A673 (cell line): ENCODE results near the gene IDH1. TPM values are rescaled to one million over a fixed set of nuclear protein-coding genes. Genes with fewer than 3 reads are reported as not detected.

Experiments
- BruUV-seq: library from RNA; stranded (reverse); fragments of 400-500 nt; replicated peaks from 2 replicates; lab custom pipeline; 2021; lab: Mats Ljungman, UMichigan
- CTCF ChIA-PET: fragments of 300-600 bp; sonication (Branson Sonifier 250); formaldehyde crosslinking; loops from one replicate; lab custom pipeline; 2022; ENCODE audit warnings: antibody characterized with exemption; lab: Charles Lee
- POLR2A ChIA-PET: fragments of 300-600 bp; sonication (Branson Sonifier 250); formaldehyde crosslinking; loops from one replicate; lab custom pipeline; 2022; ENCODE audit warnings: antibody characterized with exemption; ENCODE audit not compliant: low non-redundant PET; lab: Charles Lee
- DNase-seq: peaks from one replicate; pipeline ENCODE4 v3.0.0-alpha.2; 2015; ENCODE audit warnings: low spot score
- H3K27ac ChIP-seq: fragments of 200-600 bp; sonication (generic); 2 replicates; pipeline ENCODE4 v1.5.1; 2016; ENCODE audit warnings: mixed run types, low read depth, mild to moderate bottlenecking, mixed read lengths, antibody characterized with exemption, low read length; ENCODE audit not compliant: poor library complexity, severe bottlenecking
- H3K27me3 ChIP-seq: fragments of 200-600 bp; sonication (generic); replicated peaks from 2 replicates; pipeline ENCODE4 v1.6.1; 2017; ENCODE audit warnings: mixed run types, low read depth, mild to moderate bottlenecking, mixed read lengths, antibody characterized with exemption, low read length; ENCODE audit not compliant: insufficient read depth, poor library complexity
- H3K36me3 ChIP-seq: fragments of 200-600 bp; sonication (generic); 2 replicates; pipeline ENCODE4 v1.6.1; 2016; ENCODE audit warnings: mixed run types, mild to moderate bottlenecking, mixed read lengths, antibody characterized with exemption, low read length; ENCODE audit not compliant: insufficient read depth, poor library complexity, severe bottlenecking
- H3K4me1 ChIP-seq: fragments of 200-600 bp; sonication (generic); 2 replicates; pipeline ENCODE4 v1.6.1; 2017; ENCODE audit warnings: mixed run types, mild to moderate bottlenecking, mixed read lengths, antibody characterized with exemption, low read length; ENCODE audit not compliant: insufficient read depth, poor library complexity, severe bottlenecking
- H3K4me3 ChIP-seq: fragments of 200-600 bp; sonication (generic); 2 replicates; pipeline ENCODE4 v1.5.1; 2016; ENCODE audit warnings: low read depth, mixed run types, mild to moderate bottlenecking, mixed read lengths, low read length; ENCODE audit not compliant: poor library complexity, severe bottlenecking
- H3K9me3 ChIP-seq: fragments of 200-600 bp; sonication (generic); 2 replicates; pipeline ENCODE4 v1.6.1; 2016; ENCODE audit warnings: mixed run types, low read depth, mild to moderate bottlenecking, mixed read lengths, antibody characterized with exemption, low read length; ENCODE audit not compliant: poor library complexity, severe bottlenecking
- CTCF ChIP-seq: fragments of 300-800, 200-600 bp; sonication (generic); conservative IDR thresholded peaks from 2 replicates; pipeline ENCODE4 v1.5.1; 2017; ENCODE audit warnings: low read depth, mild to moderate bottlenecking, antibody characterized with exemption, low read length, moderate library complexity, mixed read lengths
- EZH2 ChIP-seq: fragments of 200-600 bp; sonication (generic); IDR thresholded peaks from 2 replicates; pipeline ENCODE4 v1.6.1; 2017; ENCODE audit warnings: borderline replicate concordance, low read depth, mild to moderate bottlenecking, mixed read lengths, antibody characterized with exemption, low read length; ENCODE audit not compliant: poor library complexity, severe bottlenecking
- intact Hi-C: fragments of 100-400 bp; cut with micrococcal nuclease; formaldehyde crosslinking; loops from one replicate; pipeline ENCODE4 v1.10.0; 2022; ENCODE audit not compliant: unreplicated experiment
- total RNA-seq: library from RNA; stranded (reverse); gene quantifications from 2 replicates; pipeline ENCODE4 v1.2.3, GENCODE V29; 2021

IDH1 gene
- total RNA-seq, 1 experiment from 2014 or later, result 191 TPM

- H3K36me3 ChIP-seq, result no peaks in the 10 kb centered on the region
- H3K4me3 ChIP-seq, result no peak within 1 kb of the TSS
- ChIA-PET CTCF (no interaction called here), POLR2A (no interaction called here)
- H3K9me3 ChIP-seq, result no peaks in the 10 kb centered on the region
- no peak within 1 kb of the TSS for H3K27ac ChIP-seq
- intact Hi-C loops, result no loop called here
- no peaks in the 10 kb centered on the region for H3K4me1 ChIP-seq
- TF ChIP-seq EZH2, result no peak
- no peak for TF ChIP-seq CTCF
- no peaks in the 10 kb centered on the region for H3K27me3 ChIP-seq
- no peak for DNase-seq
- BruUV-seq, result no TSS peak
Measured at GRCh38 chr2:208189810-208190503, 64.9 kb downstream of the IDH1 start, which contains the start of gene C2orf80. Gene C2orf80, minus strand, starts transcription at chr2:208190030. Its CDS starts 3,044 bp downstream, at chr2:208186986.

GRCh38 chr2:208189069-208189809 lies 65.6 kb downstream of the IDH1 start:
- Histone ChIP-seq H3K4me3 (no peak overlapping the region), H3K27ac (no peak overlapping the region), H3K9me3 (no peaks in the 10 kb centered on the region), H3K36me3 (no peaks in the 10 kb centered on the region), H3K27me3 (no peaks in the 10 kb centered on the region), H3K4me1 (no peaks in the 10 kb centered on the region)
- BruUV-seq, result no TSS peak
- POLR2A ChIA-PET, result no interaction called here
- no peak for TF ChIP-seq EZH2
- no peak for TF ChIP-seq CTCF
- CTCF ChIA-PET, result no interaction called here
- intact Hi-C loops, result no loop called here
- no peak for DNase-seq

GRCh38 chr2:208186893-208187292 lies 68.0 kb downstream of the IDH1 start:
- no peak for DNase-seq
- no peak overlapping the region for H3K27ac ChIP-seq
- CTCF ChIA-PET, result no interaction called here
- no peaks in the 10 kb centered on the region for H3K36me3 ChIP-seq
- POLR2A ChIA-PET, result no interaction called here
- H3K27me3 ChIP-seq, result no peaks in the 10 kb centered on the region
- intact Hi-C loops, result no loop called here
- H3K9me3 ChIP-seq, result no peaks in the 10 kb centered on the region
- no peak overlapping the region for H3K4me3 ChIP-seq
- TF ChIP-seq CTCF (no peak), EZH2 (no peak)
- H3K4me1 ChIP-seq, result no peaks in the 10 kb centered on the region
- BruUV-seq, result no TSS peak
